GM23338 (cell line): ENCODE measurements around the gene BLOC1S3.

Experiments used
- CREB1 ChIP-seq: fragments of 250-450 bp; sonication (Bioruptor Pico); IDR thresholded peaks from 2 replicates; pipeline ENCODE4 v1.5.0; 2020; ENCODE audit warnings: low read depth, mild to moderate bottlenecking, moderate library complexity
- EZH2 ChIP-seq: fragments of 200-600 bp; sonication (generic); IDR thresholded peaks from one replicate; pipeline ENCODE4 v1.8.0; 2017; ENCODE audit warnings: antibody characterized with exemption, mild to moderate bottlenecking, low read depth; ENCODE audit not compliant: unreplicated experiment
- EZH2phosphoT487 ChIP-seq: fragments of 200-600 bp; sonication (generic); IDR thresholded peaks from one replicate; pipeline ENCODE4 v1.8.1; 2018; ENCODE audit warnings: antibody characterized with exemption; ENCODE audit not compliant: unreplicated experiment
- JUNB ChIP-seq: IDR thresholded peaks from one replicate; pipeline ENCODE4 v1.6.1; 2016; ENCODE audit warnings: antibody characterized with exemption; ENCODE audit not compliant: unreplicated experiment
- POLR2AphosphoS5 ChIP-seq: IDR thresholded peaks from 2 replicates; pipeline ENCODE4 v1.6.1; 2016; ENCODE audit warnings: antibody characterized with exemption, low read depth
- TF ChIP-seq, protein P1 (sequence below), 2 experiments: fragments of 200-600 bp in 1 of 2; sonication (generic) in 1 of 2; conservative IDR thresholded peaks; 2 replicates each; pipeline versions ENCODE4 v1.5.1 to v1.6.1; 2016 to 2017; ENCODE audit warnings: antibody characterized with exemption in 2 of 2, low read depth in 2 of 2, mild to moderate bottlenecking in 2 of 2, moderate library complexity in 1 of 2
- TF ChIP-seq, protein P2 (sequence below): IDR thresholded peaks from 2 replicates; pipeline ENCODE4 v1.6.1; 2016; ENCODE audit warnings: antibody characterized with exemption
- TF ChIP-seq, protein P3 (sequence below): IDR thresholded peaks from one replicate; pipeline ENCODE4 v1.6.1; 2018; ENCODE audit warnings: antibody characterized with exemption; ENCODE audit not compliant: unreplicated experiment

DNA sequence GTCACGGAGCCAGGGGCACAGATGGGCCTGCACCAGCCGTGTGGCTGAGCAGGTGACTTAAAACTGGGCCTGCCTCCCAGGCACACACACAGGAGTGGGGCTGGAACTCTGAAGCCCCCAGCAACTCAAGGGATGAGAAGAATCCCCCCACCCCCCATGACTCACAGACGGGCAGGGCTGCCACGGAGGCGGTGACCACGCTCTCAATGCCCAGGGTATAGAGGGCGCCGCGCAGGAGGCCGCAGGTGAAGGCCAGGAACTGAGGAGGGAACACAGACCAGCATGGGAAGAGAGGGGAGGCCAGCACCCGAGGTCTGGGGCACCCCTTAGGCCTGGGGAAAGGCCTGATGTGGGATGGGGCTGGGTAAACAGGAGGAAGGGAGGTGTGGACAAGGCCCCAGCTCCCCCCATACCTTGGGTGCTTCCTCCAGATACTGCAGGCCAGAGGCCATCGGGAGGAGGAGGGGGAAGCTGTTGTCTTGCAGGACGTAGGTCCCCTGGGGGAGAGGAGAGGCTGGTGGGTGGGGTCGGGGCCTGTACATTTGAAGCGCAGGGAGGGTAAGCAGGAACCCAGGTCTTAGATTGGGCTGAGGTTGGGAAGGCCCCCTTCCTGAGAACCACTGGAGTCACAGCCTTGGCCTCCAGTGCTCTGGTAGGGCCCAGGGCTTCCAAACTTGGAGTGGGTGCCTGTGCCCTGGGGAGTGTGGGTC lies 14.7 kb upstream of the BLOC1S3 start:
- TF ChIP-seq, protein P1, sequence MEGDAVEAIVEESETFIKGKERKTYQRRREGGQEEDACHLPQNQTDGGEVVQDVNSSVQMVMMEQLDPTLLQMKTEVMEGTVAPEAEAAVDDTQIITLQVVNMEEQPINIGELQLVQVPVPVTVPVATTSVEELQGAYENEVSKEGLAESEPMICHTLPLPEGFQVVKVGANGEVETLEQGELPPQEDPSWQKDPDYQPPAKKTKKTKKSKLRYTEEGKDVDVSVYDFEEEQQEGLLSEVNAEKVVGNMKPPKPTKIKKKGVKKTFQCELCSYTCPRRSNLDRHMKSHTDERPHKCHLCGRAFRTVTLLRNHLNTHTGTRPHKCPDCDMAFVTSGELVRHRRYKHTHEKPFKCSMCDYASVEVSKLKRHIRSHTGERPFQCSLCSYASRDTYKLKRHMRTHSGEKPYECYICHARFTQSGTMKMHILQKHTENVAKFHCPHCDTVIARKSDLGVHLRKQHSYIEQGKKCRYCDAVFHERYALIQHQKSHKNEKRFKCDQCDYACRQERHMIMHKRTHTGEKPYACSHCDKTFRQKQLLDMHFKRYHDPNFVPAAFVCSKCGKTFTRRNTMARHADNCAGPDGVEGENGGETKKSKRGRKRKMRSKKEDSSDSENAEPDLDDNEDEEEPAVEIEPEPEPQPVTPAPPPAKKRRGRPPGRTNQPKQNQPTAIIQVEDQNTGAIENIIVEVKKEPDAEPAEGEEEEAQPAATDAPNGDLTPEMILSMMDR (conservative IDR thresholded peaks at IDR 0.05; ENCODE audit: low read depth in 2 of 2), result no peak
- no peak for TF ChIP-seq POLR2AphosphoS5
- TF ChIP-seq, protein P2, sequence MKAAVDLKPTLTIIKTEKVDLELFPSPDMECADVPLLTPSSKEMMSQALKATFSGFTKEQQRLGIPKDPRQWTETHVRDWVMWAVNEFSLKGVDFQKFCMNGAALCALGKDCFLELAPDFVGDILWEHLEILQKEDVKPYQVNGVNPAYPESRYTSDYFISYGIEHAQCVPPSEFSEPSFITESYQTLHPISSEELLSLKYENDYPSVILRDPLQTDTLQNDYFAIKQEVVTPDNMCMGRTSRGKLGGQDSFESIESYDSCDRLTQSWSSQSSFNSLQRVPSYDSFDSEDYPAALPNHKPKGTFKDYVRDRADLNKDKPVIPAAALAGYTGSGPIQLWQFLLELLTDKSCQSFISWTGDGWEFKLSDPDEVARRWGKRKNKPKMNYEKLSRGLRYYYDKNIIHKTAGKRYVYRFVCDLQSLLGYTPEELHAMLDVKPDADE, result no peak
- TF ChIP-seq EZH2phosphoT487, result no peak
- no peak for TF ChIP-seq EZH2
- no peak for TF ChIP-seq CREB1 (CRISPR knock-in tag)
- TF ChIP-seq, protein P3, sequence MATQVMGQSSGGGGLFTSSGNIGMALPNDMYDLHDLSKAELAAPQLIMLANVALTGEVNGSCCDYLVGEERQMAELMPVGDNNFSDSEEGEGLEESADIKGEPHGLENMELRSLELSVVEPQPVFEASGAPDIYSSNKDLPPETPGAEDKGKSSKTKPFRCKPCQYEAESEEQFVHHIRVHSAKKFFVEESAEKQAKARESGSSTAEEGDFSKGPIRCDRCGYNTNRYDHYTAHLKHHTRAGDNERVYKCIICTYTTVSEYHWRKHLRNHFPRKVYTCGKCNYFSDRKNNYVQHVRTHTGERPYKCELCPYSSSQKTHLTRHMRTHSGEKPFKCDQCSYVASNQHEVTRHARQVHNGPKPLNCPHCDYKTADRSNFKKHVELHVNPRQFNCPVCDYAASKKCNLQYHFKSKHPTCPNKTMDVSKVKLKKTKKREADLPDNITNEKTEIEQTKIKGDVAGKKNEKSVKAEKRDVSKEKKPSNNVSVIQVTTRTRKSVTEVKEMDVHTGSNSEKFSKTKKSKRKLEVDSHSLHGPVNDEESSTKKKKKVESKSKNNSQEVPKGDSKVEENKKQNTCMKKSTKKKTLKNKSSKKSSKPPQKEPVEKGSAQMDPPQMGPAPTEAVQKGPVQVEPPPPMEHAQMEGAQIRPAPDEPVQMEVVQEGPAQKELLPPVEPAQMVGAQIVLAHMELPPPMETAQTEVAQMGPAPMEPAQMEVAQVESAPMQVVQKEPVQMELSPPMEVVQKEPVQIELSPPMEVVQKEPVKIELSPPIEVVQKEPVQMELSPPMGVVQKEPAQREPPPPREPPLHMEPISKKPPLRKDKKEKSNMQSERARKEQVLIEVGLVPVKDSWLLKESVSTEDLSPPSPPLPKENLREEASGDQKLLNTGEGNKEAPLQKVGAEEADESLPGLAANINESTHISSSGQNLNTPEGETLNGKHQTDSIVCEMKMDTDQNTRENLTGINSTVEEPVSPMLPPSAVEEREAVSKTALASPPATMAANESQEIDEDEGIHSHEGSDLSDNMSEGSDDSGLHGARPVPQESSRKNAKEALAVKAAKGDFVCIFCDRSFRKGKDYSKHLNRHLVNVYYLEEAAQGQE, result no peak
- TF ChIP-seq JUNB, result no peak
